CD4-positive, alpha-beta T cell (primary cell): ENCODE data around the gene MRPL43. TPM values are rescaled to one million over a fixed set of nuclear protein-coding genes. Genes with fewer than 3 reads are reported as not detected.
"Not testable (repeated sequence)": the region's sequence is repeated elsewhere in the genome, so short reads cannot be mapped to it uniquely, and the experiment has no call there.

ENCODE experiments used
- ATAC-seq: fragments of 200-7000 bp; cut with Tn5 transposase; one replicate; pipeline ENCODE4 v1.10.0; 2022; ENCODE audit warnings: mild to moderate bottlenecking; ENCODE audit not compliant: poor library complexity
- CTCF ChIA-PET: fragments of 350-600 bp; sonication (Branson Sonifier 250); formaldehyde crosslinking; loops from one replicate; lab custom pipeline; 2021; ENCODE audit warnings: antibody characterized with exemption, inconsistent platforms; lab: Charles Lee
- POLR2A ChIA-PET: fragments of 350-600 bp; sonication (Branson Sonifier 250); formaldehyde crosslinking; loops from one replicate; lab custom pipeline; 2021; ENCODE audit warnings: antibody characterized with exemption, inconsistent platforms; lab: Charles Lee
- DNase-seq, 14 experiments: peaks; one replicate each; pipeline ENCODE4 v3.0.0-alpha.2; 2013 to 2020; ENCODE audit warnings: mixed read lengths in 2 of 14
- H3K27ac ChIP-seq, 2 donors: one replicate each; pipeline versions ENCODE4 v1.5.1 to v1.7.0; 2013; ENCODE audit warnings: low read length in 2 of 2, low read depth in 1 of 2, mild to moderate bottlenecking in 1 of 2
- H3K27me3 ChIP-seq, 2 experiments: 1 replicate in 1 of 2; 2 replicates in 1 of 2; pipeline versions ENCODE4 v1.6.1 to v1.7.0; 2013; ENCODE audit warnings: low read length in 2 of 2, control low read depth in 1 of 2, mild to moderate bottlenecking in 1 of 2, moderate library complexity in 1 of 2; ENCODE audit not compliant: insufficient read depth in 2 of 2, control insufficient read depth in 1 of 2
- H3K36me3 ChIP-seq: one replicate; pipeline ENCODE4 v1.6.1; 2013; ENCODE audit warnings: low read length, control low read depth; ENCODE audit not compliant: insufficient read depth
- H3K4me1 ChIP-seq: one replicate; pipeline ENCODE4 v1.6.1; 2013; ENCODE audit warnings: low read length, control low read depth; ENCODE audit not compliant: insufficient read depth
- H3K4me3 ChIP-seq: one replicate; pipeline ENCODE4 v1.5.1; 2013; ENCODE audit warnings: mild to moderate bottlenecking, low read length, moderate library complexity
- H3K9me3 ChIP-seq, 2 experiments: 1 replicate in 1 of 2; 2 replicates in 1 of 2; pipeline versions ENCODE4 v1.6.1 to v1.7.0; 2013; ENCODE audit warnings: low read length in 2 of 2, mild to moderate bottlenecking in 2 of 2, control low read depth in 1 of 2, moderate library complexity in 1 of 2; ENCODE audit not compliant: control insufficient read depth in 1 of 2, insufficient read depth in 1 of 2
- H3K27ac Mint-ChIP-seq: one replicate; pipeline ENCODE4 v1.8.0; 2020; ENCODE audit warnings: mixed read lengths
- H3K27me3 Mint-ChIP-seq: one replicate; pipeline ENCODE4 v1.8.0; 2021; ENCODE audit warnings: mixed read lengths
- H3K36me3 Mint-ChIP-seq: one replicate; pipeline ENCODE4 v1.8.0; 2021; ENCODE audit warnings: low read depth, mixed read lengths
- H3K4me1 Mint-ChIP-seq: one replicate; pipeline ENCODE4 v1.8.0; 2021; ENCODE audit warnings: low read depth, mixed read lengths
- H3K4me3 Mint-ChIP-seq: one replicate; pipeline ENCODE4 v1.8.0; 2020; ENCODE audit warnings: mild to moderate bottlenecking, mixed read lengths
- H3K9me3 Mint-ChIP-seq: one replicate; pipeline ENCODE4 v1.8.0; 2020; ENCODE audit warnings: mixed read lengths
- intact Hi-C, 2 experiments: fragments of 100-400 bp; cut with DNase I in 1 of 2; cut with micrococcal nuclease in 1 of 2; formaldehyde crosslinking; loops; one replicate each; pipeline versions ENCODE4 v1.15.1 to v1.9.0; 2023 to 2025; cut with DNase I, micrococcal nuclease
- total RNA-seq, 174 experiments: library from RNA in 2 of 174; stranded (reverse) in 2 of 174; gene quantifications; one replicate each; pipeline ENCODE4 v1.2.3 and lab custom pipeline; 2021 to 2026
- TF ChIP-seq, protein P1 (sequence below): fragments of 200-600 bp; IDR thresholded peaks from one replicate; pipeline ENCODE4 v1.8.0; 2022; ENCODE audit warnings: antibody characterized with exemption, mild to moderate bottlenecking

Gene MRPL43
- total RNA-seq, 2 experiments from 2014 or later = 28.5 to 31.0 TPM

GRCh38 chr10:100977436-100977835 is 9.9 kb downstream of the MRPL43 start:
- Histone ChIP-seq H3K4me3 (no peak overlapping the region), H3K36me3 (peaks cover 23% of the 10 kb centered on the region), H3K4me1 (no peaks in the 10 kb centered on the region), H3K27me3 (no peaks in the 10 kb centered on the region), H3K9me3 (no peaks in the 10 kb centered on the region), H3K27ac (no peak overlapping the region)
- ChIA-PET POLR2A (no interaction called here), CTCF (no interaction called here)
- no peak for DNase-seq
- no peak overlapping the region for H3K4me3 Mint-ChIP-seq
- H3K27me3 Mint-ChIP-seq = no peaks in the 10 kb centered on the region
- no peaks in the 10 kb centered on the region for H3K9me3 Mint-ChIP-seq
- TF ChIP-seq, protein P1, sequence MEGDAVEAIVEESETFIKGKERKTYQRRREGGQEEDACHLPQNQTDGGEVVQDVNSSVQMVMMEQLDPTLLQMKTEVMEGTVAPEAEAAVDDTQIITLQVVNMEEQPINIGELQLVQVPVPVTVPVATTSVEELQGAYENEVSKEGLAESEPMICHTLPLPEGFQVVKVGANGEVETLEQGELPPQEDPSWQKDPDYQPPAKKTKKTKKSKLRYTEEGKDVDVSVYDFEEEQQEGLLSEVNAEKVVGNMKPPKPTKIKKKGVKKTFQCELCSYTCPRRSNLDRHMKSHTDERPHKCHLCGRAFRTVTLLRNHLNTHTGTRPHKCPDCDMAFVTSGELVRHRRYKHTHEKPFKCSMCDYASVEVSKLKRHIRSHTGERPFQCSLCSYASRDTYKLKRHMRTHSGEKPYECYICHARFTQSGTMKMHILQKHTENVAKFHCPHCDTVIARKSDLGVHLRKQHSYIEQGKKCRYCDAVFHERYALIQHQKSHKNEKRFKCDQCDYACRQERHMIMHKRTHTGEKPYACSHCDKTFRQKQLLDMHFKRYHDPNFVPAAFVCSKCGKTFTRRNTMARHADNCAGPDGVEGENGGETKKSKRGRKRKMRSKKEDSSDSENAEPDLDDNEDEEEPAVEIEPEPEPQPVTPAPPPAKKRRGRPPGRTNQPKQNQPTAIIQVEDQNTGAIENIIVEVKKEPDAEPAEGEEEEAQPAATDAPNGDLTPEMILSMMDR = no peak
- H3K4me1 Mint-ChIP-seq = no peaks in the 10 kb centered on the region
- intact Hi-C loops = no loop called here
- peaks cover 38% of the 10 kb centered on the region for H3K36me3 Mint-ChIP-seq
- no peak overlapping the region for H3K27ac Mint-ChIP-seq
- ATAC-seq = no peak

GRCh38 chr10:100976906-100977305 is 10.4 kb downstream of the MRPL43 start:
- no peak overlapping the region for H3K4me3 Mint-ChIP-seq
- CTCF ChIA-PET = no interaction called here
- Histone ChIP-seq H3K27me3 (no peaks in the 10 kb centered on the region), H3K27ac (no peak overlapping the region), H3K4me1 (no peaks in the 10 kb centered on the region), H3K4me3 (no peak overlapping the region), H3K36me3 (peaks cover 23% of the 10 kb centered on the region), H3K9me3 (no peaks in the 10 kb centered on the region)
- DNase-seq (no peak), ATAC-seq (no peak)
- no peak overlapping the region for H3K27ac Mint-ChIP-seq
- TF ChIP-seq, protein P1 = no peak
- H3K4me1 Mint-ChIP-seq = no peaks in the 10 kb centered on the region
- H3K36me3 Mint-ChIP-seq = peaks cover 33% of the 10 kb centered on the region
- H3K9me3 Mint-ChIP-seq = no peaks in the 10 kb centered on the region
- POLR2A ChIA-PET = no interaction called here
- no peaks in the 10 kb centered on the region for H3K27me3 Mint-ChIP-seq
- intact Hi-C loops = no loop called here

GRCh38 chr10:100975397-100975796 is 11.9 kb downstream of the MRPL43 start:
- POLR2A ChIA-PET, H3K4me3 Mint-ChIP-seq, H3K9me3 Mint-ChIP-seq, H3K36me3 ChIP-seq, H3K9me3 ChIP-seq, H3K4me1 Mint-ChIP-seq, H3K27ac ChIP-seq, H3K27ac Mint-ChIP-seq, DNase-seq, H3K4me1 ChIP-seq, CTCF ChIA-PET, H3K27me3 ChIP-seq, ATAC-seq, H3K4me3 ChIP-seq, H3K27me3 Mint-ChIP-seq, intact Hi-C loops: not testable (repeated sequence)
- peaks cover 20% of the 10 kb centered on the region for H3K36me3 Mint-ChIP-seq

GRCh38 chr10:100972904-100973535 is 14.3 kb downstream of the MRPL43 start:
- Histone ChIP-seq H3K4me3 (no peak overlapping the region), H3K9me3 (no peaks in the 10 kb centered on the region), H3K4me1 (peaks cover 20% of the 10 kb centered on the region), H3K36me3 (no peaks in the 10 kb centered on the region), H3K27me3 (no peaks in the 10 kb centered on the region), H3K27ac (no peak overlapping the region)
- Mint-ChIP-seq H3K9me3 (no peaks in the 10 kb centered on the region), H3K4me3 (no peak overlapping the region), H3K27ac (no peak overlapping the region), H3K27me3 (no peaks in the 10 kb centered on the region), H3K36me3 (peaks cover 9% of the 10 kb centered on the region), H3K4me1 (peaks cover 21% of the 10 kb centered on the region)
- no peak for ATAC-seq
- TF ChIP-seq, protein P1 = no peak
- no peak for DNase-seq
- ChIA-PET POLR2A (no interaction called here), CTCF (no interaction called here)
- intact Hi-C loops = no loop called here
